Measurements from ENCODE around the gene GPR18.

The GPR18 gene

GRCh38 chr13:99208185-99208584, 50.0 kb downstream of the GPR18 start:
- no peak for DNase-seq (ENCODE audit: low read depth)

GRCh38 chr13:99207511-99207910, 50.7 kb downstream of the GPR18 start:
- no peak for DNase-seq (ENCODE audit: low read depth)

GRCh38 chr13:99206873-99207272, 51.3 kb downstream of the GPR18 start:
- DNase-seq (ENCODE audit: low read depth): no peak

GRCh38 chr13:99206226-99206625, 52.0 kb downstream of the GPR18 start:
- DNase-seq (ENCODE audit: low read depth): no peak

GRCh38 chr13:99205621-99206220, 52.5 kb downstream of the GPR18 start:
- no peak for DNase-seq (ENCODE audit: low read depth)
